CD4-positive, alpha-beta T cell treated with Interleukin-10 for 1 hour (primary cell): ENCODE measurements around the gene ADO.

Experiments
- DNase-seq: peaks from one replicate; pipeline ENCODE4 v3.0.0-alpha.2; 2020

ADO gene

DNA sequence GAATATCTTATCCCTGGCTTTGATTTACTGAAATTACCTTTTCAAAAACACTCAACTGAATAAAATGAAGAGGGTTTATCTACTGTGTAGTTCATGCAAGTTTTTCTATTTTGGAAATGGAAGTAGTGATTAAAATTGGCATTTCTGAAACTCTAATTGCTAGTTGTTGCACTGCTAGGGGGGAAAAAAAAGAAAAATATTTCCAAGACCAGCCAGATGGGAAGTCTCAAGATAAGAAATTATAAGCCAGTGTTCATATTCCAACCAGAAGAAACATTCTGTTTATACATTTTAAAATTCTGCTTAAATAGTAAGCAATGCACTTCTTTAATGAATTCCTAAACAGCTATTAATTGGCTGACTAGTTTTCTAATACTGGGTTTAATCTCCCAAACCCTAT, 9.4 kb upstream of the ADO start:
- DNase-seq, result no peak

DNA sequence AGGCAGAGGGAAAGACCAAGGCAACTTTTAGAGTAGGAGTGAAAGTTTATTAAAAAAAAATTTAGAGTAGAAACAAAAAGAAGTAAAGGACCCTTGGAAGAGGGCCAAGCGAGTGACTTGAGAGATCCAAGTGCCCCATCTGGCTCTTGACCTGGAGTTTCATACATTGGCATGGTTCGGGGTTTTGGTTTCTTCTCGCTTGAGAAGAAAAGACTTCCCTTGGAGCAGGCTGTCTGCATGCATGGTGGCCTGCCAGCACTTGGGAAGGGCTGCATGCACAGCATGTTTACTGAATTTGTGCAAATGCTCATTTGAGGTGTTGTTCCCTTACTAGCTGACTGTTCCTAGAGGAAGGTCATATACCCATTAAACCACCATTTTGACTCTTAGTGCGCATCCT, 8.8 kb upstream of the ADO start:
- DNase-seq, result no peak

GRCh38 chr10:62796896-62797295, 7.6 kb upstream of the ADO start:
- DNase-seq, result no peak

- DNase-seq, result no peak
Measured at GRCh38 chr10:62801871-62802270, 2.6 kb upstream of the ADO start.

DNA sequence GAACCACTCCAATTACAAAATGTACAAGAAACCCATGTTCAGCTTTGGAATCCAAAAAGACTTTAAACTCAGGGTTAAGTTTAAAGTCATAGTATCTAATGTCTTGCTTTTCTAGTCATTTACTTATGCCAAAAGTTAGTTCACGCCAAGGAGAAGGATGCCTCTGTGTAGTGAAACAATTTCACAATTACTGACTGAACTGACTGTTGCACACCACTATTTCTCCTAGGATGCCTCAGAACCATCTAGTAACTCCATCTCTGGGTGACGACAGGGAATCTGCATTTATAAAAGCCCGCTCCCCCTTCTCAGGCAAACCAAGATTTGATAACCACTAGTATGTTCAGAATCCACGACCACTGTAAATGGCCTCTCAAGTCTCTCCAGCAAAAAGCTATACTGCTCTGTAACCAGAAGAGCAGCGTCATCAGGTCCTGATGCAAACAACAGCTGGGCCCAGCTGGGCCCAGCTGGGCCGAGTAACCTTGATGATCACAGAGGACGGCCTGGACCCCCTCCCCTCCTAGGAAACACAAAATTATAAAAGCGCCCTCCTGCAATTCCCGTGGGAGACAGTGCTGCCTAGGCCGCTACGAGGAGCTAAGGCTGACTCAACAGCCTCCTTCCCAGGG, 680 bp upstream of the ADO start:
- DNase-seq, result no peak

- no peak for DNase-seq
Measured at GRCh38 chr10:62805231-62806099, 945 bp downstream of the ADO start.

DNA sequence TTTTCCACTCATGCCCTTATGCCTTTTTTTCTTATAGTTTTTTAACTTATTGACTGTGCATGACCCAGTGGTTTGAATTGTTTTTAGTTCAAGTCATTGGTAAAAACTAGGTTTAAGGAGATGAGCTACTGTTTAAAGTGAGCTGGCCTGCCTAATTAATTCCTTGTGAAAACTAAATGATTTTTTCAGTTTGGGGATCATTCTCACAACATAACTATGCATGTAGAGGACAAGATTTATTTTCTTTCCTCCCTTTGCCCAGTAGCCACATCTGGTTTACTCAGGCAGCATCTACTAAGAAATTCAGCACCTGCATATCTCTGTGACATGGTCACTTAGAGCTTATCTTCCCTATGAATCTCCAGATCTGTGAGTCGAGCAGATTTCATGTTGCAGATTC, 1.7 kb downstream of the ADO start:
- no peak for DNase-seq

DNA sequence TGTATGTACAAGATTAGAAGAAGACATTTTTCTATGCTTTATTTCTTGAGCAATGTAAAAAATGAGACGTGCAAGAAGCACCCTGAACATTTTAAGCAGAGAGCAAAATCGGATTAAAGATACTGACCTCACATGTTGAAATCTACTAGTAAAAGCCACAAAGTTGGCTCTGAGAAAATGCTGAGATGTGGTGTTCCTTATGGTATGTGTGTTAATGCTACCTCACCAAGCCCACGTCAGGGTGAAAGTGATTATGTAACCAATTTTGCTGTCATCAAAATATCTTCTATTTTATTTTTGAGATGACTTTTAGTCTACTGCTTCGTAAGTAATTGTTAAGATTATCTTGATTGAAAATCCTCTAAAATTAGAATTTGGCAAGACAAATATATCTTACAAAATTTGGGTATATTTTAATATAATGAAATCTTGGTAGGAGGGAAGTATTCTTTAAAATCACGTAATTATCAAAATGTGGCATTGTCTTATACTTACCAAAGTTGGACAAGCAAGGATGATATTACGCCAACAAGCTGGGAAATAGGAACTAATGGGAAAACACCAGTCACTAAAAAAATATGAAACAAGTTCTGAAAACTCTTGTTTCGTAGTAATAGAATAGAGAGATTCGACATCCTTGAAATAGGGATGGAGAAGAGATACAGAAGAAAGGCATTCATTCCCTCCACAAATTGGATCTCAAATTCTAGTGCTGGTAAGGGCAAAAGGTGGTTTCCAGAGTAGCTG, 5.8 kb downstream of the ADO start:
- DNase-seq, result no peak

DNA sequence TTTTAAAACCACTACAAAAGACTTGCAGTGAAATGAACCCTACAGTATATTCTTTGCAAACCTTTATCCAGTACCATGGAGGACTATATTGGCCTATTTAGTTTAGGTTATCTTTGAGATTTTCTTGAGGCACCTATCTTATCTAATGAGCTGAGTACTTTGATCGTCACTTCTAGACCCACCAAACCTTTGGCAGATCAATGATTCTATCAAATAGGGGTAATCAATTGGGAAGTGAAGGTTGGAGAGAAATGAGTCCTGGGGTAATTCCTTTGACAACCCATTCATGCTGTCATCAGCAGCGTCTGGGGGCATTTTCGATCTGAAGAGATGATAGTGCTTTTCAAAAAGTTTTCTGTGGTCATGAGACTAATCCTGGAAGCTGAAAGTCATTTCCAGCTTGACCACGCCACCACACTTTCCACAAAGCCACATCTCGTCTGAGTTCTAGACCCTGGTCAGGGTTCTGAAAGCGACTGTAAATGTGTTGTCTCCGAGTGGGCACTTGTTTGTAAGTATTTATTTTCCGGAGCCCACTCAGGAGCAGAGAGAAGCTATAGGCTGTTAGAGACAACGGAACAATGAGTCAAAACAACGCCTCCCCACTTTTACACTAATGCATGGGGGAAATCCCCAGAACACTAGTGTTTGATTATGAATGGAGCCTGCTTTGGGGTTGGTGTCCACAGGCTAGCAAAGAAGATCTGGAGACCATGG, 6.8 kb downstream of the ADO start:
- peak; percentile 50 for DNase-seq

- no peak for DNase-seq
Measured at GRCh38 chr10:62812672-62813439, 8.3 kb downstream of the ADO start.

DNA sequence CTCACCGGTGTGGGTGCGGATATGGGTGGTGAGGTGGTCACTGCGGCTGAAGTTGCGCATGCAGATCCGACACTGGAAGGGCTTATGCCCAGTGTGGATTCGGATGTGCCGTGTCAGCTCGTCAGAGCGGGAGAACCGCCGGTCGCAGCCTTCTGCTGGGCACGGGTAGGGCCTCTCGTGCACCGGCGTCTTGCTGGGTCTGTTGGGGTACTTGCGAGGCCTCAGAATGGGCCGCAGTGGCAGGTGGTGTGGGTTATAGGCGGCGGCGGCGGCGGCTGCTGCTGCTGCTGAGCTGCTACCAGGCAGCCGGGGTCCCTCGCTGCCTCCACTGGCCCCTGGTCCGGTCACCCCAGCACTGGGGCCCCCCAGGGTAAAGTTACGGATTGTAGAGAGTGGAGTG, 8.9 kb downstream of the ADO start:
- DNase-seq, result no peak

GRCh38 chr10:62813981-62814380, 9.5 kb downstream of the ADO start:
- DNase-seq, result no peak

DNA sequence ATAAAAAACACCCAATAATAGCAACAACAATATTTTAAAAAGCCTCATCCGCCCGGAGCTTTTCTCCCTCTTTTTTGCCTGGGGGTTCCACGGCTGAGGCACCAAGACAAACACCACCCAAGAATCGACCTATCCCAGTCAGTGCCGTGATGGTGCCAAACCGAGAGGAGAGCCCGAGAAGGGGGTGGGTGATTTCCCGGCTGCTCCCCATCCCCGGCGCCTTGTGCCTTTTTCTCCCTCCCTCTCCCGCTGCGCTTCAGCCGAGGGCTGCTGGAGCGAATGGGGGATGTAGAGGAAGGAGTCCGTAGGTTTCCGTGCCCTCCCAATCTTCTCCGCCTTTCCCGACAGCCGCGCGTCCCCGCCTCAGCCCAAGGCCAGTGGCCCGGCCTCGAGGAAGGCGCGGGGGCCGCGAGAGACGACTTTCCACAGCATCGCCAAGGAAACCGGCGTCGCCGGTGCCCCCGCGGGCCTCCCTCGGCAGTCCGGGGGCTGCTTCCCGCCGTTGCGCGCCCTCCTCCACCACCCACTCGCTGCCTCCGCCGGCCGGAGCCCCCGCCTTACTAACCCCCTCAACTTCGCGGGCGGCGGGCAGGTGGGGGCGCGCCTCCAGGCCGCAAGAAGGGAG, 10.3 kb downstream of the ADO start:
- DNase-seq, result no peak

- no peak for DNase-seq
Measured at GRCh38 chr10:62815381-62816075, 11.0 kb downstream of the ADO start.

DNA sequence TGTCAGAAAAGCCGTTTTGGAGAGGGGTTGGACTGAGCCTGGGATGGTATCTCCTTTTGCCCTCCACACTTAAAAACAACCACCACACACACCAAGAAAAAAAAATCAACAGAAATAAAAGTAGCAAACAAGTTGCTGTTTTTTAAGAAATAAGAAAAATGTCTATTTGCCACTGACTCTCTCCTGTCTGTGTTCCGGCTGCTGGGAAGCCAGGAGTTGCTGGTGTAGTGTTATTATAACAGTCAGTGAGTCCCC, 11.5 kb downstream of the ADO start:
- no peak for DNase-seq

GRCh38 chr10:62816331-62817120, 12.0 kb downstream of the ADO start, which contains the start of gene EGR2:
TSS of gene EGR2 (minus strand) at chr10:62816366. CDS start at chr10:62816029, 337 bp downstream.
- DNase-seq, result peak; percentile 97

DNA sequence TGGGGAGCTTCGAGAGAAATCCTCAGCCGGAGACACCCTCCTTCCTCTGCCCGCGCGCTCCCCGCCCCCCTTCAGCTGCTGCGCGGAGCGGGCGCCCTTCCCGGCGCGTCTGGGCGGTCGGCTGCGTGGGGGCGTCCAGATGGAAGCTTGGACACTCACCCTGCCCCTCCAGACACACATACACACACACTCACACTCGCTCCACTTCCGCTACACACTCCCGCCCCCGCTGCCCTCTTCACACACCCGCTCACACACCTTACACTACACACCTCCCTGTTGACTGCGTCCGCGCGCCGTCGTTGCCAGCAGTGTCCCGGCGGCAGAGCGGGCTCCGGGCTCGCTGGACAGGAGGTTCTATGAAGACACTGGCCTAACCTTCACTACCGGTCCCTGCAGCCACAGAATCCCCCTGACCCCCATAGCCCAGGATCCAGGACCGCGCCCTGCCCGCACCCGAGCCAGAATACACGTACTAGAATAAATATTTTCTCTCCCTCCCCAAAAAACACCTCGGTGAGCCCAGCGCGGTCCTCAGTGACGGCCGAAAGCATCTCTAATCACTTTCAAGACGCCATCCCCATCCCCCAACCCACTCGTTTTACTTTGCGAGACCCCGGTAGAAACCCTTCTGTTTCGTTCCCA, 12.7 kb downstream of the ADO start:
- DNase-seq, result peak; percentile 24

GRCh38 chr10:62817766-62818425, 13.4 kb downstream of the ADO start:
- DNase-seq, result peak; percentile 71

- DNase-seq, result peak; percentile 47
Measured at GRCh38 chr10:62818426-62819011, 14.0 kb downstream of the ADO start.
